Bronchial epithelial cell (primary cell): ENCODE data around the gene PTN. TPM values are rescaled to one million over a fixed set of nuclear protein-coding genes. Genes with fewer than 3 reads are reported as not detected.

Experiments
- DNase-seq: peaks from one replicate; pipeline ENCODE4 v3.0.0-alpha.2; 2010; ENCODE audit warnings: low read depth
- FAIRE-seq: peaks from 2 replicates; lab custom pipeline; 2011; peaks lifted over from hg19 to GRCh38; lab: Jason Lieb, UNC
- H3K27me3 ChIP-seq: 2 replicates; pipeline ENCODE4 v1.5.1; 2011; ENCODE audit warnings: low read length; ENCODE audit not compliant: control insufficient read depth, insufficient read depth
- H3K36me3 ChIP-seq: 2 replicates; pipeline ENCODE4 v1.5.1; 2011; ENCODE audit warnings: low read length; ENCODE audit not compliant: control insufficient read depth, insufficient read depth
- H3K4me3 ChIP-seq: 2 replicates; pipeline ENCODE4 v1.5.1; 2011; ENCODE audit warnings: mild to moderate bottlenecking, low read depth, low read length, control low read depth
- total RNA-seq: library from RNA; depleted of rRNA; stranded (reverse); fragments of >200 nt; gene quantifications from 2 replicates; pipeline ENCODE4 v1.2.1, GENCODE V29; 2014
- TF ChIP-seq, protein P1 (sequence below): IDR thresholded peaks from 2 replicates; pipeline ENCODE4 v1.5.1; 2011; ENCODE audit warnings: mild to moderate bottlenecking, moderate library complexity, low read length, control low read depth, inconsistent platforms; ENCODE audit not compliant: insufficient read depth, severe bottlenecking

PTN gene
- total RNA-seq, 1 donor from 2014 or later, result 0.26 TPM

DNA sequence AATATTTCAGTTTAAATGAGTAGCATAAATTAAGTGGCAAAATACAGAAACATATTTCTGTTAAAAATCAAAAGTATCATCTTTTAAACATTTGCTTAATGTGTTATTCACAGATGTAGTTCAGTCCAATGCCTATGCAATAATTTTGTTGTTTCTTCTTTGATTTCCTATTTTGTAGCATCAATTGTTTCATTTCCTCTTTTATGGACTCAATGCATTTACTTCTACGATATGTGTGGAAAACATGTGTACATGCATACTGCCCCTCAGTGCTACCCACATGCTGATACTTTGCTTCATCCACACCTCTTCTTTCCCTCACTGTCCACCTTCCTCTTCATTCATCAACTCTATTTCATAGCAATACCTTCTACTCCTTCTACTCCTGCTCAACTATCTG is 108.1 kb downstream of the PTN start:
- no peaks in the 10 kb centered on the region for H3K27me3 ChIP-seq
- TF ChIP-seq, protein P1, sequence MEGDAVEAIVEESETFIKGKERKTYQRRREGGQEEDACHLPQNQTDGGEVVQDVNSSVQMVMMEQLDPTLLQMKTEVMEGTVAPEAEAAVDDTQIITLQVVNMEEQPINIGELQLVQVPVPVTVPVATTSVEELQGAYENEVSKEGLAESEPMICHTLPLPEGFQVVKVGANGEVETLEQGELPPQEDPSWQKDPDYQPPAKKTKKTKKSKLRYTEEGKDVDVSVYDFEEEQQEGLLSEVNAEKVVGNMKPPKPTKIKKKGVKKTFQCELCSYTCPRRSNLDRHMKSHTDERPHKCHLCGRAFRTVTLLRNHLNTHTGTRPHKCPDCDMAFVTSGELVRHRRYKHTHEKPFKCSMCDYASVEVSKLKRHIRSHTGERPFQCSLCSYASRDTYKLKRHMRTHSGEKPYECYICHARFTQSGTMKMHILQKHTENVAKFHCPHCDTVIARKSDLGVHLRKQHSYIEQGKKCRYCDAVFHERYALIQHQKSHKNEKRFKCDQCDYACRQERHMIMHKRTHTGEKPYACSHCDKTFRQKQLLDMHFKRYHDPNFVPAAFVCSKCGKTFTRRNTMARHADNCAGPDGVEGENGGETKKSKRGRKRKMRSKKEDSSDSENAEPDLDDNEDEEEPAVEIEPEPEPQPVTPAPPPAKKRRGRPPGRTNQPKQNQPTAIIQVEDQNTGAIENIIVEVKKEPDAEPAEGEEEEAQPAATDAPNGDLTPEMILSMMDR, result no peak
- H3K4me3 ChIP-seq, result no peak overlapping the region
- DNase-seq, result no peak
- FAIRE-seq, result no peak
- H3K36me3 ChIP-seq, result no peaks in the 10 kb centered on the region

DNA sequence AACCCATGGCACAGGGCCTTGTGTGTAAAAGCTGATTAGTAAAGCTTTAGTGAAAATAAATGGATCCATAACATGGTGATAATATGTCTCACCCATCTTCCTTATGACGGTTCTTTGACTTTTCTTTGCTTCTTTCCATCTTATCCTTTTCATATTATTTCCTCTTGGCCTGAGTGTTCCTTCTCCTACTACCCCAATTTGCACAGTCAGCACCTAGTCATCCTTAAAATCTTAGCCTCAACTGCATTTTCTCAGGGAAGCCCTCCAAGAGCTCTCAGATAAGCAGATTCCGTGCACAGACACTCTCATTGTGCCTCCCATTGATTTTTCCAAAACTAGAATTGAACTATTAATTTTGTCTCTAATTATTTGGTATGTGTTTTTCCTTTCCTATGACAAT is 112.4 kb downstream of the PTN start:
- H3K36me3 ChIP-seq, result no peaks in the 10 kb centered on the region
- no peak overlapping the region for H3K4me3 ChIP-seq
- H3K27me3 ChIP-seq, result no peaks in the 10 kb centered on the region
- TF ChIP-seq, protein P1, result no peak
- FAIRE-seq (no peak), DNase-seq (no peak)

DNA sequence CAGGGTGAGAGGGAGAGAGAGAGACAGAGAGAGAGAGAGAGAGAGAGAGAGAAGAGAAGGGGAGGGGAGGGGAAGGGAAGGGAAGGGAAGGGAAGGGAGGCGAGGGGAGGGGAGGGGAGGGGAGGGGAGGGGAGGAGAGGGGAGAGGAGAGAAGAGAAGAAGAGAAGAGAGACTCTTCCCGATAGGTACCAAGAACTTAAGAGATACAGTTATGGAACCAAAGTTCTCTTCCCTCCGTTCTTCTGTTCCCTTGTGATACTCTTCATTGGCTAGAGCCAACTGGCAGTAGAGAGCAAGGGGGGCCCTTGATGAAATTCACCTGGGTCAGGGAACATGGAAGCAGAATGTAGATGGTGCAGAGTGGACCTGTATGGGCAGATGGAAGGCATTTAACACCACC is 122.1 kb downstream of the PTN start:
- FAIRE-seq (no peak), DNase-seq (no peak)
- H3K4me3 ChIP-seq, result no peak overlapping the region
- no peaks in the 10 kb centered on the region for H3K27me3 ChIP-seq
- no peaks in the 10 kb centered on the region for H3K36me3 ChIP-seq
- TF ChIP-seq, protein P1, result no peak

DNA sequence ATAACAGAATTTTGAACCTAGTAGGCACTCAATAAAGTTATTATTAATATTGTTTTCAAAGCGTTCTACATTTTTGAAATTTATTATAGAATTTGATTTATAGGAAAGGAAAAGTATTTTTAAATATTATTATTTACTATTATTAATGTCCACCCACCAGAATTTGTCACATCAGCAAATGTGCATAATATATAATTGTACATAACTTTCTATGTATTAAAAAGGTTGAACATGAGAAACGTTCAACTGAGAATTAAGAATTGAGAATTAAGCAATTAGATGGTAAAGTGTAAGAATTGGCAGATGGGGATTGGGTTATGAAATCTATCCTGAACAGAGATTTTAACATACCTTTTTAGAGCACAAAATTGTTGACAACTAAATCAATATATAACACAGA is 129.8 kb downstream of the PTN start:
- no peak for DNase-seq
- H3K4me3 ChIP-seq, result no peak overlapping the region
- FAIRE-seq, result no peak
- H3K27me3 ChIP-seq, result no peaks in the 10 kb centered on the region
- TF ChIP-seq, protein P1, result no peak
- H3K36me3 ChIP-seq, result no peaks in the 10 kb centered on the region

DNA sequence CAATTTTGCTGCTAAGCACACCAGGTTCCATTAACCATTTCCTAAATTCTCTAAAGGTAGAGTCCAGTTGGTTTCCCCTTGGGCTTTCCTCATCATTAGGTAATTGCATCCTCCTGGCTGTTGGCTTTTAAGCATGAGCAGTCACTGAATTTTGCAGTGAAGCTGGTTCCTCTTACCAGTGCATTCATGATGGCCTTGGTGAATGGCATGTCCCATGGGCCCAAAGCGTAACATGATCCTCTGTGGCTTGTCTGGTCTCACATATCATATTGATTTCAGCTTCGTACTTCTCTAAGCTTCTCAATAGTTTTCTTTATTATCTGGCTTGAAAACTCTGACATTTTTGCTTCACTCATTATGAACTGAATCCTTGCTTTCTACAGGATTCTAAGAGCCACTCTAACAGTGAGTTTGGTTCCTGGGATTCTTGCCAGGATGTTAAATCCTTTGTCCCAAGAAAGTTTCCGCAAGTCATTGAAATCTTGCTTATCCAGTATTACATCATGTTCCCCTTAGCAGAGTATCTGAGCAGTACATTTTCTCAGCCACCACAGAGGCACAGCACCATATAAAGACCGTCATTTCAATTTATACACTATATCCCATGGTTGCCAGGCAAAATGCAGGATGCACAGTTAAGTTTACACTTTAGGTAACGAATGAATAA is 134.2 kb downstream of the PTN start:
- TF ChIP-seq, protein P1, result no peak
- Histone ChIP-seq H3K27me3 (no peaks in the 10 kb centered on the region), H3K36me3 (no peaks in the 10 kb centered on the region), H3K4me3 (no peak overlapping the region)
- FAIRE-seq (no peak), DNase-seq (peak; percentile 12)

DNA sequence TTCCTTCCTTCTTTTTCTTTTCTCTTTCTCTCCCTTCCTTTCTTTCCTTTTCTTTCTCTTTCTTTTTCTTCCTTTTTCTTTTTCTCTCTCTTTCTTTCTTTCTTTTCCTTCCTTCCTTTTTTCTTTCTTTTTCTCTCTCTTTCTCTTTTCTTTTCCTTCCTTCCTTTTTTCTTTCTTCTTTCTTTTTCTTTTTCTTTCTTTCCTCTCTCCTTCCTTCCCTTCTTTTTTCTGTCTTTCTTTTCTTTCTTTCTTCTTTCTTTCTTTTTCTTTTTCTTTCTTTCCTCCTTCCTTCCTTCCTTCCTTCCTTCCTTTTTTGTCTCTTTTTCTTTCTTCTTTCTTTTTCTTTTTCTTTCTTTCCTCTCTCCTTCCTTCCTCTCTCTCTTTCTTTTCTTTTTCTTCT is 136.8 kb downstream of the PTN start:
- TF ChIP-seq, protein P1, result no peak
- no peaks in the 10 kb centered on the region for H3K36me3 ChIP-seq

More for the DNA sequence above, 136.8 kb downstream of the PTN start:
- DNase-seq (no peak), FAIRE-seq (no peak)
- Histone ChIP-seq H3K27me3 (no peaks in the 10 kb centered on the region), H3K4me3 (no peak overlapping the region)
